Measurements from ENCODE around the gene NKX1-1. TPM values are rescaled to one million over a fixed set of nuclear protein-coding genes. Genes with fewer than 3 reads are reported as not detected.

Gene NKX1-1
- total and polyA plus RNA-seq, 3 donors from 2014 or later: 0.47 to 1.5 (median 0.70) TPM

DNA sequence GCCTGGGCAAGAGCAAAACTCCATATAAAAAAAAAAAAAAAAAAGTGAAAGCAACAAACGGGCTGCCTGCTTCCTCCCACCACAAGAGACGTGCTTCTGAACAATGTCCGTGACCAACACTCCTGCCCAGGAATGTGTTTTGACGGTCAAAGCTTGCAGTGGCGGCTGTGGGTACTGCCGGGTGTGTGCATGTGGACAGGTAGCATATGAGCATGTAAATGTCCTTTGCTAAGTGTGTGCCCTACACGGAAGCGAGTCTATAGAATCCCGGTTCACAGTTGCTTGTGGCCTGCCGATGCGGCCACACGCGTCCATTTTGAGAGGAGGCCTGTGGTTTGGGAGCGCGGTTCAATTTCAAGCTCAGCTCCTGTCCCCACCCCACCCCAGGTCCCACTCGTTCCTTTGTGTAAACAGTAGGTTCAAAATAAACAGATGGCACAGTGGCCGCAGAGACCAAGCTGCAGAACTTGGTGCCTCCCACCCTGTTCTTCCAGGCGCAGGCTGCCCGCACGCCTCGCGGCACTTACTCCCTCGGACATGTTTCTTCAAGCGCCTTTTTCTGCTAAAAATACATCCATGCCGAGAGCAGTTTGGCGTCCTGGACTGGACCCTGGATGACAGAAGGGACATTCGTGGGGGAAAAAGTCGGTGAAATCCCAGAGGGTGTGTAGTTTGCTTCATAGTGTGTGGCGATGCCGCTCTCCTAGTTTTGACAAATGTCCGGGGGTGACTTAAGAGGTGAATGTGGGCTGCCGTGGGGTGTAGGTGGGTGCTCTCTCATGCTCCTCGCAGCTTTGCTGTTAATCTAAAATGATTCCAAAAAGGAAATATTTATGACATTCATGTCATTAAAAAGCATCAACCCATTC lies 11.5 kb upstream of the NKX1-1 start:
- Histone ChIP-seq H3K4me3 (no peak overlapping the region), H3K36me3 (ENCODE audit: low read depth, missing control alignments) (no peaks in the 10 kb centered on the region), H3K9me3 (no peaks in the 10 kb centered on the region), H3K27me3 (no peaks in the 10 kb centered on the region), H3K4me1 (no peaks in the 10 kb centered on the region), H3K27ac (no peak overlapping the region)
- intact Hi-C loops (cut with DNase I; ENCODE audit: low total_unique reads): no loop called here
- WGBS, 2 donors: 74 to 79% methylated on average over 33 of the region's 33 CpGs
- peak; percentile 12 for DNase-seq
- TF ChIP-seq, protein P1, sequence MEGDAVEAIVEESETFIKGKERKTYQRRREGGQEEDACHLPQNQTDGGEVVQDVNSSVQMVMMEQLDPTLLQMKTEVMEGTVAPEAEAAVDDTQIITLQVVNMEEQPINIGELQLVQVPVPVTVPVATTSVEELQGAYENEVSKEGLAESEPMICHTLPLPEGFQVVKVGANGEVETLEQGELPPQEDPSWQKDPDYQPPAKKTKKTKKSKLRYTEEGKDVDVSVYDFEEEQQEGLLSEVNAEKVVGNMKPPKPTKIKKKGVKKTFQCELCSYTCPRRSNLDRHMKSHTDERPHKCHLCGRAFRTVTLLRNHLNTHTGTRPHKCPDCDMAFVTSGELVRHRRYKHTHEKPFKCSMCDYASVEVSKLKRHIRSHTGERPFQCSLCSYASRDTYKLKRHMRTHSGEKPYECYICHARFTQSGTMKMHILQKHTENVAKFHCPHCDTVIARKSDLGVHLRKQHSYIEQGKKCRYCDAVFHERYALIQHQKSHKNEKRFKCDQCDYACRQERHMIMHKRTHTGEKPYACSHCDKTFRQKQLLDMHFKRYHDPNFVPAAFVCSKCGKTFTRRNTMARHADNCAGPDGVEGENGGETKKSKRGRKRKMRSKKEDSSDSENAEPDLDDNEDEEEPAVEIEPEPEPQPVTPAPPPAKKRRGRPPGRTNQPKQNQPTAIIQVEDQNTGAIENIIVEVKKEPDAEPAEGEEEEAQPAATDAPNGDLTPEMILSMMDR (IDR thresholded peaks at IDR 0.05): no peak
- TF ChIP-seq POLR2A (IDR thresholded peaks at IDR 0.05): no peak

DNA sequence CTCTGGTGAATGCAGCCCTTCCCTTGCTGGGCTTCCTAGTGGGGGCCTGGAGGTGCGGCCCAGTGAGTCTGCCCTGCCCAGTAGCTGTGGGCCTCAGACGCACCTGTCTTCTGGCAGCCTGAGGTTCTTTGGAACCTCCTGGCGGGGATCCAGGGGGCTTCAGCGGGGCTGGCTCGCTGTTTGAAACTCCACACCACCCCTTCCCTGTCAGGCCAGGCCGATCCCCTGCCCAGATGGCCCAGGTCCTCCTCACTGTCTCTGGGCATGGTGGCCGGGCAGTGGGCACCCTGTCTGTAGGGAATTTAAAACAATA lies 10.7 kb upstream of the NKX1-1 start:
- DNase-seq: no peak

DNA sequence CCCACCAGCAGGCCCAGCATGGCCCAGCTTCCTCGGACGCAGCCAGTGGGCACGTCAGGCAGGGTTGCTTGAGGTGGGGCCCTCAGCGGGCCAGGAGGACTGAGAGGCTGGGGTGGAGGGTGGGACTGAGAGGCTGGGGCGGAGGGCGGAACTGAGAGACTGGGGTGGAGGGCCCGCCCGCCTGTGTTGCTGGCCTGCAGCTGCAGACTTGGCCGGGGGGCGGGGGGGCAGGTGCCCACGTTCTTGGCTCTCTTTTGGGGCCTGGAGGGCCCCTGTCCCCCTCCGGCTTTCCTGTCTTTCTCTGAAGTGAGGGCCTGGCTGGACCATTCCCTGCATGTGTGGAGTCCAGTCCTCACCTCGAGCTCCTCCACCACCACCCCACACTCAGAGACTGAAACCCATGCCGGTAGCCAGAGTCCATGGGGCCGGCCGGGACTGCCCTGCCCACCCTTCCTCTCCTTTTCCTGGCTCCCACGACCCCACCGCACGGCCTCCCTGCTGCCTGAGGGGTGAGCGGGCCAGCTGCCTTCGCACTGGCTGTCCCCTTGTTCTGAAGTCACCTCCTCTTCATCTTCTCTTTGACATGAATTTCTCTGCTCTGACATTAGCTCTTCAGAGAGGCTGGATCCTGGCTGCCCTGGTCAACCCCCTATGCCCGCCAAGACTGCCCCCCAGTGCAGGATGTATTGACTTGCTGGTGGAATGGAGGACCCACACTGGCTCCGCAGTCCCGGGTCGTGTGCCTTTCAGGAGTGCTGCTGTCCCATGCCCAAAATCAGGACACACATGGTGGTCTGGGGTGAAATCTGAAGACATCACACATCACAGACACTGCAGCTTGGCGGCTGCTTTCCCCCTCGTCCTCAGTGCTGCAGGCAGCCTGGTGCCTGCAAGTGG lies 10.1 kb upstream of the NKX1-1 start:
- Histone ChIP-seq H3K36me3 (ENCODE audit: low read depth, missing control alignments) (no peaks in the 10 kb centered on the region), H3K4me3 (no peak overlapping the region), H3K27ac (no peak overlapping the region), H3K27me3 (no peaks in the 10 kb centered on the region), H3K9me3 (no peaks in the 10 kb centered on the region), H3K4me1 (no peaks in the 10 kb centered on the region)
- DNase-seq: peak; percentile 11
- intact Hi-C loops (cut with DNase I; ENCODE audit: low total_unique reads): no loop called here
- TF ChIP-seq, protein P1 (IDR thresholded peaks at IDR 0.05): no peak
- WGBS, 2 donors: 49 to 50% methylated on average over 18 to 27 of the region's 27 CpGs

More for the DNA sequence above, 10.7 kb upstream of the NKX1-1 start:
- Histone ChIP-seq H3K4me1 (no peaks in the 10 kb centered on the region), H3K27ac (no peak overlapping the region), H3K27me3 (no peaks in the 10 kb centered on the region), H3K9me3 (no peaks in the 10 kb centered on the region), H3K36me3 (ENCODE audit: low read depth, missing control alignments) (no peaks in the 10 kb centered on the region), H3K4me3 (no peak overlapping the region)
- intact Hi-C loops (cut with DNase I; ENCODE audit: low total_unique reads): no loop called here
- 58 to 69% methylated on average over 6 to 7 of the region's 7 CpGs for WGBS, 2 donors
- TF ChIP-seq, protein P1 (IDR thresholded peaks at IDR 0.05): no peak
- TF ChIP-seq POLR2A (IDR thresholded peaks at IDR 0.05): no peak

DNA sequence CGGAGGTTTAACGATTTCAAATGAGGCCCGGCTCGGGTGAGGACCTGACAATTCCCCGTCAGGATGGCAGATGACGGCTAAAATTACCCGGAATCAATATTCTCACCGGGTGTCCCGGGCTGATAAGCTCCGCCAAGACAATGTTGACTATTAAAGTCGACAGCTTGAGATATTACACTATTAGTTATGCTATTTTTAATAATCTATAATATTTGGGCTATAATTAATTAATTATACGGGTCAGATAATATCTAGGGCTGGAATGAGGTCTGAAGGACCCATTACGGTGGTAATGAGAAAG lies 9.4 kb upstream of the NKX1-1 start:
- Histone ChIP-seq H3K4me1 (no peaks in the 10 kb centered on the region), H3K27me3 (no peaks in the 10 kb centered on the region), H3K9me3 (no peaks in the 10 kb centered on the region), H3K27ac (no peak overlapping the region), H3K4me3 (peak overlapping the region in 1 of 2 donors; percentile 29), H3K36me3 (ENCODE audit: low read depth, missing control alignments) (no peaks in the 10 kb centered on the region)
- 40 to 48% methylated on average over 13 of the region's 13 CpGs for WGBS, 2 donors
- TF ChIP-seq POLR2A (IDR thresholded peaks at IDR 0.05): no peak
- TF ChIP-seq, protein P1 (IDR thresholded peaks at IDR 0.05): no peak
- DNase-seq: no peak
- intact Hi-C loops (cut with DNase I; ENCODE audit: low total_unique reads): no loop called here

All from testis (tissue), 3 donors.